ENCODE results near the gene SYT1.

Gene SYT1

DNA sequence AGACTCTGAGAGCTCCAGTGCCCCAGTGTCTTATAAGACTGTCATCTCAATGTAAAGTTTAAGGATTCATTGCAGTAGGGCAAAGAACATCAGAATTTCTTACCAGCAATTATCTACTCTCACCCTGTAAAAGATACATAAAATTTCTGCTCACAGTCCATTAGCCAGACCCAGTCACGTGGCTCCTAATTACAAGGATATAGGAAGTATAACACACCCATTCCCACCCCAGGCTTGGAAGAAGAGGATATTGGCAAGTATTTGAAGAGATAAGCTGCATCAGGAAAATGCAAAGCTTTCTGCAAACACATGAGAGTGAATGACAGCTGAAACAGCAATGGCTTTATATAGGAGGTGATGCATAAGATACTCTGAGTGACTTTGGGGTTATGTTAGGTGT lies 14.3 kb downstream of the SYT1 start:
- DNase-seq (ENCODE audit: insufficient read length, low spot score) (no peak), FAIRE-seq (peak; percentile 48)
- TF ChIP-seq, protein P1, sequence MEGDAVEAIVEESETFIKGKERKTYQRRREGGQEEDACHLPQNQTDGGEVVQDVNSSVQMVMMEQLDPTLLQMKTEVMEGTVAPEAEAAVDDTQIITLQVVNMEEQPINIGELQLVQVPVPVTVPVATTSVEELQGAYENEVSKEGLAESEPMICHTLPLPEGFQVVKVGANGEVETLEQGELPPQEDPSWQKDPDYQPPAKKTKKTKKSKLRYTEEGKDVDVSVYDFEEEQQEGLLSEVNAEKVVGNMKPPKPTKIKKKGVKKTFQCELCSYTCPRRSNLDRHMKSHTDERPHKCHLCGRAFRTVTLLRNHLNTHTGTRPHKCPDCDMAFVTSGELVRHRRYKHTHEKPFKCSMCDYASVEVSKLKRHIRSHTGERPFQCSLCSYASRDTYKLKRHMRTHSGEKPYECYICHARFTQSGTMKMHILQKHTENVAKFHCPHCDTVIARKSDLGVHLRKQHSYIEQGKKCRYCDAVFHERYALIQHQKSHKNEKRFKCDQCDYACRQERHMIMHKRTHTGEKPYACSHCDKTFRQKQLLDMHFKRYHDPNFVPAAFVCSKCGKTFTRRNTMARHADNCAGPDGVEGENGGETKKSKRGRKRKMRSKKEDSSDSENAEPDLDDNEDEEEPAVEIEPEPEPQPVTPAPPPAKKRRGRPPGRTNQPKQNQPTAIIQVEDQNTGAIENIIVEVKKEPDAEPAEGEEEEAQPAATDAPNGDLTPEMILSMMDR (IDR thresholded peaks at IDR 0.05; ENCODE audit: insufficient read depth, missing control alignments) = no peak

- FAIRE-seq = peak; percentile 44
- TF ChIP-seq, protein P1 (IDR thresholded peaks at IDR 0.05; ENCODE audit: insufficient read depth, missing control alignments) = no peak
- no peak for DNase-seq (ENCODE audit: insufficient read length, low spot score)
Measured at GRCh38 chr12:78880078-78880477, 15.5 kb downstream of the SYT1 start.

DNA sequence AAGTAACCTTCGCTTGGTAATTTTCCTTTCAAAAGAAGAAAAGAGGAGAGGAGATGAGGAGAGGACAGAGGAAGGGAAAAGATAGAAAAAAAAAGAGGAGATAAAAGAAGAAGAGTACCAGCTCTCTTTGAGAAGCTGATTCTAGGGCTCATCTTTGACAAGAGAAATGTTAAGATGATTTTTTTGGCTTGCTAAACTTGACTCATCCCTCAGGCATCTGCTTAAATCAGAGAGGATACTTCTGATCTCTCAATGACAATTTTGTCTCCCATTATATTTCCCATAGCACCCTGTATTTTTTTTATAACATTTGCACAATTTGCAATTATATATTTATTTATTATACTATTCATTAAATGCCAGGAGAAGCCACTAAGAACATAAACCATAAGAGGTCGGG lies 17.1 kb downstream of the SYT1 start:
- TF ChIP-seq, protein P1 (IDR thresholded peaks at IDR 0.05; ENCODE audit: insufficient read depth, missing control alignments) = no peak
- DNase-seq (ENCODE audit: insufficient read length, low spot score) (no peak), FAIRE-seq (no peak)

DNA sequence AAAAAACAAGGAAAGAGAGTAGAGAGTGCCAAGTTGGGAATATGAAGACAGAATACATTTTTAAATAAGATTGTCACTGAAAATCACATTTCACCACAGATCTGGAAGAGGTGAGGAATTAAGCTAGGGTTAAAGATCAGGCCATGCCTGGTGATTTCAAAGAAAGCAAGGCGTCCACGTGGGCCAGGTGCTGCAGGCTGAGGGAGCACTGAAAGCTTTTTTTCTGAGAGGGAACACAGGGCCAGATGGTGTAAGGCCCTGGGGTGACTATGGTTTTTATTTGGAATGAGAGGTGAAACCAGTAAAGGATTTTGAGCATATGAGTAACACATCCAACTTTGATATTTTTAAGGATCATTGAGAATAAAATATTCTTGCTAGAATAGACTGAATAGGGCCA lies 20.9 kb downstream of the SYT1 start:
- DNase-seq (ENCODE audit: insufficient read length, low spot score) = no peak
- TF ChIP-seq, protein P1 (IDR thresholded peaks at IDR 0.05; ENCODE audit: insufficient read depth, missing control alignments) = no peak
- peak; percentile 84 for FAIRE-seq

DNA sequence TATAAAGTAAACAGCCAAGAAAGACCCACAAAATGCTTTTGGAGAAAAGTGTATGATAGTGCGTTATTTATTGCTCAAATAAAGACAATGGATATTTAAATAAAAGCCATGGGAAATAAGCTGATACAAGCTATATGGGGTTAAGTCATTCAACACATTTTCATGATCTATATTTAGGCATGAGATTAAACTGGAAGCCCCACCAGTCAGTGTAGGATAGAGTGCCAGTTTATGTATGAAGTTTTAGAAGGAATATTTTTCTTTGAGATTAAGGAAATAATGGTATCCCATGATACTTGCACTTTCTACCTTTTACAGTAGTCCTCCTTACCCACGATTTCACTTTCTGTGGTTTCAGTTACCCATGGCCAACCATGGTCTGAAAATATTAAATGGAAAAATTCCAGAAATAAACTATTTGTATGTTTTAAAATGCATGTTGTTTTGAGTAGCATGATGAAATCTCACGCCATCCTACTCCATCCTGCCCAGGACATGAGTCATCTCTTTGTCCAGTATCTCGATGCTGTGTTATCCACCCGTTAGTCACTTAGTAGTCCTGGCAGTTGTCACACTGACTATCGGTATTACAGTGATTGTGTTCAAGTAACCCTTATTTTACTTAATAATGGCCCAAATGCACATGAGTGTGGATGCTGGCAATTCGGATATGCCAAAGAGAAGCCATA lies 22.3 kb downstream of the SYT1 start:
- FAIRE-seq (no peak), DNase-seq (ENCODE audit: insufficient read length, low spot score) (no peak)
- TF ChIP-seq, protein P1 (IDR thresholded peaks at IDR 0.05; ENCODE audit: insufficient read depth, missing control alignments) = no peak

DNA sequence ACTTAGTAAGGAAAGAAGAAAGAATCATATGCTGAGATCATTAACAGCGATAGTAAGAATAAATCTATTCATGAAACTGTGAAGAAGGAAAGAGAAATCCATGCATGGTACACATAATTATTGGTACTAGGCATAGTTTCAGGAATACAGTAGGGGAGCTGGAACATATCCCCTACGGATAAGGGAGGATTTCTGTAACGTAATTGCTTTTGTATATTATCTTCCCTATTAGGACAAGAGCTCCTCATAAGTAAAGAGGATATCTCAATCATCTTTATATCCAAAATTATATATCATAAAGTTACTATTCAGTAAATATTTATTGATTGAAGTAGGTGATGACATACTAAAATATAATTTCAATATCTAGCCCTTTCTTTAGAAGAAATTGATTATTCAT lies 22.9 kb downstream of the SYT1 start:
- TF ChIP-seq, protein P1 (IDR thresholded peaks at IDR 0.05; ENCODE audit: insufficient read depth, missing control alignments) = no peak
- DNase-seq (ENCODE audit: insufficient read length, low spot score) (no peak), FAIRE-seq (peak; percentile 79)

- TF ChIP-seq, protein P1 (IDR thresholded peaks at IDR 0.05; ENCODE audit: insufficient read depth, missing control alignments) = no peak
- FAIRE-seq (no peak), DNase-seq (ENCODE audit: insufficient read length, low spot score) (no peak)
Measured at GRCh38 chr12:78888568-78888967, 24.0 kb downstream of the SYT1 start.

Data from D721Med (cell line).